NCI-H2107 (cell line): ENCODE results near the gene AGA.

ENCODE experiments used
- DNase-seq: peaks from one replicate; lab custom pipeline; 2025; lab: John Stamatoyannopoulos, UW

AGA gene

DNA sequence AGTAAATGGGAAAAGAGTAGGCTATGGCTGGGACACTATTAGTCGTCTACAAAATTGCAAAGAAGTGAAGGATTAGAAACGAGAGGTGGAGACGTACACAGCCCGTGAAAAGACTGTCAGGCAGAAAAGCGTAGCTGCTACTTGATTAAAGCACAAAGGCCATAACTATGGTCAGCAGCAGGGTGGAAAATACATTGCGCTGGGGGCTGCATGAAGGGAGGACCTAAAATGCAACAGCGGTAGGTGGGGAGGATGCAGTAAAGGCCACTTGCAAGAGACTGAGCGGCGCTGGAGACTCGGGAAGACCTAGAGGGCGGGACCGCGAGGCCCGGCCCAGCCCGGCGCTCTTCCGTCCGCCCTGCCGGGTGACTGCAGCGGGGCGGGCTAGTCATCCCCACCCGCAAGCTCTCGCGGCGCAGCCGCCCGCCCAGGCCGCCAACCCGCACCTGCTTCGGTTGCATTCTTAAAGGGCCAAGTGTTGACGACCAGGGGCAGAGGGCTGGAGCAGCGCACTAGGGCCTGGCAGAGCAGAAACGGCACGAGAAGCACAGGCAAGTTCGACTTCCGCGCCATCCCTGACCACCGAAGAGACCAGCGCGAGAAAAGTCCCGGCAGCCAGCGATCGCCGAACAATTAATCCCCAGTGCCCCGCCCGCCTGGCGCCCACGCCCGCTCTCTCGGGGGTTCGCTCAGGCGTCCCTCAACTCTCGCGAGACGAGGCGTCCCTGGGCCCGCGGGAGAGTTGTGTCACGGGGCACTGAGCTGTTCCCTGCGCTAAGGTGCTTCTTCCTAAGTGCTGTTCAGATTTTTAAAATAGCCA is at the start of gene AGA:
TSS of gene AGA (minus strand) at position 635 of the 820 bp plus-strand sequence. CDS start at position 573, 62 bp downstream.
- peak; percentile 88 for DNase-seq

DNA sequence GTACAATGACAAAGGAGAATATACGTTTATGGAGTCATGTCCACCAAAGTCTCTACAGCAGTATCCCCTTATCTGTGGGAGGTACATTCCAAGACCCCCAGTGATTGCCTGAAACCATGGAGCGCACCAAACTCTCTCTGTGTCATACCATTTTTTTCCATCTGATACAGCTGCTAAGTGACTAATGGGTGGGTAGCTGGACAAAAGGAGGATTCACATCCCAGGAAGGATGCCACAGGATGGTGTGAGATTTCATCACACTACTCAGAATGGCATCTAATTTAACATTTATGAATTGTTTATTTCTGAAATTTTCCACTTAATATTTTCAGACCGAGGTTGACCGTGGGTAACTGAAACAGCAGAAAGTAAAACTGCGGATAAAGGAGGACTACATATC is 49.8 kb upstream of the AGA start:
- DNase-seq = no peak

DNA sequence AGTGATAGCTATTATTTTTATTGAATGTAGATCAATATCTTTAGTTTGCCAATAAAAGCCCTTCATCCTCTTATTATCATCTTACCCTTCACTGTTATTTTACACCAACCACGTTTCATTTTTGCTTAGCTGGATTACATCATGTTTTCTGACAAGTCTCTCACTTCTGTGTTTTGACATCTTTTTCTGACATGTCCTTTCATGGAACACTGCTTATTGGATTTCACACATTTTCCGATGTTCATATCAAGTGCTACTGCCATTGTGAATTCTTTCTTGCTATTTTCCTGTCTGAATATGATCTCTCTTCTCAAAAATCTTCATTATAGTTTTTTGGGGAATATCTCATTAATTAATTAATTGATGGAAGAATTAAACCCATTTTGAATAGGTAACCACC is 48.5 kb upstream of the AGA start:
- no peak for DNase-seq

DNA sequence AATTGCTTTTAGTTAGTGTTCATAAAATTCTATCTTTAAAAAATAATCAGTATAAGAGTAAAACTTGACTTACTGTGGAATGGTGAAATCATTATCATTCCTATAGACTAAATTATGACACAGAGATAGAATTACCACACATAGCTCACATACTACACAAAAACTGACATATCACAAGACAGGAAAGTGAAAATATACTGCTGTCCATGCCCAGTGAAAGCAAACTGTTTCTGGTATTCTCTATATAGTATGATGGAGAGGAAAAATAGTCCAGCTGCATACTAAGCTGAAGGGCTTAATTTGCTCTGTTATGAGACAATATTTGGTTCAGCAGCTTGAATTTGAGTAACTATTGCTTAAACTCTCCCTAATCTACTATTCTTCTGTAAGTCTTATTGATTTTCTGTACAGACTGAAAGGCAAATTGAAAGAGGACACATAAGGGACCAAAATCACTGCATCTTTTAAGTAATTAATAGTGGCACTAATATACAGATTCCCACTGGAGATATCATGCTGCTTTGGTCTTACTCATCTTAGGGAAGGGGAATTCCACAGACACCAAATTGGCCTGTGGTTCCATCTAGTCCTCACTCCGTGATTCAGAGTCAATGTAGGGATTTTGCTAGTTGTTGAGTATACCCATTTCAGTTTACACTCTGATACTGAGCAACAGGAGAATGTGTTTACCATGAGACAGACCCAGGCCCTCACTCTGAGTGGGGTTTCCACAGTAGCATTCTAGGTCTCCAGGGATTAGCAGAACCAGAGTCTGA is 47.4 kb upstream of the AGA start:
- no peak for DNase-seq

DNA sequence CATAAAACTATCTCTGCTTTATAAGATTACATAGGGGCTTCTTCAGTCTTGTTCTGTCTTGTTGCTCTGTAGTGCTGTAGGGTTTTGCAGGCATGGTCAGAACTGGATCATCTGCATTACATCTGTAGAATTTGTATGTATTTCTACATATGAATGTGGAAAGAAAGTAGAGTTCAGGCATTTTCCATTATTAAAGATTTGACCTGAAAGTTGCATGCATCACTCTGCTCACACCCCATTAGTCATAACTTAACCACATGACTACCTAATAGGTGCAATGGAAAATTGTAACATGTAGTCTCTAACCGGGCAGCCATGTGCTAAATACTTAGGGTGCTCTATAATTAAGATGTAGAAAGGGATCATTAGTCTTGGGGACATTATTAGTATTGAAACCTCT is 45.7 kb upstream of the AGA start:
- no peak for DNase-seq

DNA sequence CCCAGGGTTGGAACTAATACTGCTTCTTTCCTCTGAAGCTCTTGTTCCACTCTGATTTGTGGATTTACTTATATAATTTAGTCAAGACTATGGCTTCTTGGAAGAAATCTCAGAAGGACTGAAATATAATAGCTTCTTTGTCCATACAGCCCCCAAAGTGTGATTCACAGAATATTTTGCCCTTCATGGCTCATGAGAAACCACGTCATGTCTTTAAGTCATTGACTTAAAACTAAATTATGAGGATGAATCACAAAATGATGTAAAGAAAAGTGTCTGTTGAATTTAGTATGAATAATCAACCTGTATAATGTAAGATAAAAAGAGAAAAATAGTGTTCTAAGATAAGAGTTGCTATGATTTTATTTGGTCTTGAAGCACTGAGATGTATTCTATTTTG is 43.3 kb upstream of the AGA start:
- DNase-seq = no peak

DNA sequence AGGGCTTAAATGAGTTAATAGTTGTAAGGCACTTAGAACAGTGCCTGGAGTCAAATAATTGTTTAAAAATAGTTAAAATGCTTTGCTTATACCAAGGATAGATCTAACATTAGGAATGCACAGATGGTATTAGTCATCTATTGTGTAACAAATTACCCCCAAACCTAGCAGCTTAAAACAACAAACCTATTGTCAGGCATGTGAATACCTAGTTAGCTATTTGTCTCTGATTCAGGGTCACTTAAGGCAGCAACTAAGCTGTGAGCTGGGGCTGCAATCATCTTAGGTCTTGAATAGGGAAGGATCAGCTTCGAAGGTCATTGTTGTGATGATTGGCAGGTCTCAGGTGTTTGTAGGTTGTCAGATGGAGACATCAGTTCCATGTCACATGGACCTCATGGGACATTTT is 42.4 kb upstream of the AGA start:
- DNase-seq = no peak

DNA sequence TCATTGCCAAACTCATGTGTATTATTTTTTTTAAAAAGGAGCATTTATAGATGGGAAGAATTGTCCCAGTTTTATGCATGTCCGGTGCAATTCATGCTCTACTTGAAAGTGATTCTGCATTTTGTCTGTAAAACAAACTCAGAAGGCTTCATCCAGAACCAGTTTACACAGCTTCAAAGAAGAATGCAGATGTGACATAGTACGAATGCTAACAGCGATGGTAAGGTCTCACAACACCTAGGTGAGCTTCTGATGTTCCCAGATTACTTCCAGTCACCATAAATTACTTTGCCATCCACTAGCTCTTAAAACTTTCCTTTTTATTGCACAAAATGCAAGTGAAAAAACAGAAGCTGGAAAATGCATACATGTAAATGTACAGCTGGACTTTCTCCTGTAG is 41.5 kb upstream of the AGA start:
- no peak for DNase-seq

DNA sequence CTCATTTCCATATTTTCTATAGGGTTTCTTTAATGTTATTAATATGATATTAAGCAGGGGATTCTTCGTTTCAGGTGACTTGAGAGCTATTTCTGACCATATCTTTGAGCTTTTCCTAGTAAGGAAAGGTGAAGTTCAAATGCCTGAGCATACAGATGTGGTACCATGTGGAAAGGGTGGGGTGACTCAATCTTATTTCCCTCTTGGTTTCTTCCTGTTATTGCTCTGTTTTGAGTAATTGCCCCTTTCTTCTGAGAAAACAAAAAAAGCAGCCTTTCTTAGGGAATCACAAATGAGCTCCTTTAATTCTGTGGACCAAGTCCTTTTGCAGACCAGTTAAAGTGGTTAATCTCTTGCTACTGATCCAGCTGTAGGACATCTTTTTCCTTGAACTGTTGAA is 41.0 kb upstream of the AGA start:
- no peak for DNase-seq

DNA sequence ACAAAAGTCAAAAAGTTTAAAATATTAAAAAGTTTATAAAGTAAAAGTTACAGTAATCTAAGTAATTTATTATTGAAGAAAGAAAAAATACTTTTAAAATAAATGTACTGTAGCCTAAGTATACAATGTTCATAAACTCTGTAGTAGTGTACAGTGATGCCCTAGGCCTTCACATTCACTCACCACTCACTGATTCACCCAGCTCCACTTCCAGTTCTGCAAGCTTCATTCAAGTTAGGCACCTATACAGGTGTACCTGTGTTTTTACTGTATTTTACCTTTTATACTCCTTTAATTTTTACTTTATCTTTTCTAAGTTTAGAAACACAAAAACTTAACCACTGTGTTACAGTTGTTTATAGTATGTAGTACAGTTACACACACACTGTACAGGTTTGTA is 40.1 kb upstream of the AGA start:
- no peak for DNase-seq

DNA sequence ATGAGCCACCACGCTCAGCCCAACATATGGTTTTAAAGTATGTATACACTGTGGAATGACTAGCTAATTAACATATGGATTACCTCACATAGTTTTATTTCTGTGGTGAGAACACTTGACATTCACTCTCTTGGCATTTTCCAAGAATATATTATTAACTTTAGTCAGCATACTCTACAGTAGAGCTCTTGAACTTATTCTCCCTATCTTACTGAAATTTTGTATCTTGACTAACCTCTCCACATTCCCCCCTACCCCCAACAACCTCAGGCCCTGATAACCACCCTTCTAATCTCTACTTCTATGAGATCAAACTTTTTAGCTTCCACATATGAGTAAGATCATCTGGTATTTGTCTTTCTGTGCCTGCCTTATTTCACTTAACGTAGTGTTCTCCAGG is 38.6 kb upstream of the AGA start:
- DNase-seq = no peak

DNA sequence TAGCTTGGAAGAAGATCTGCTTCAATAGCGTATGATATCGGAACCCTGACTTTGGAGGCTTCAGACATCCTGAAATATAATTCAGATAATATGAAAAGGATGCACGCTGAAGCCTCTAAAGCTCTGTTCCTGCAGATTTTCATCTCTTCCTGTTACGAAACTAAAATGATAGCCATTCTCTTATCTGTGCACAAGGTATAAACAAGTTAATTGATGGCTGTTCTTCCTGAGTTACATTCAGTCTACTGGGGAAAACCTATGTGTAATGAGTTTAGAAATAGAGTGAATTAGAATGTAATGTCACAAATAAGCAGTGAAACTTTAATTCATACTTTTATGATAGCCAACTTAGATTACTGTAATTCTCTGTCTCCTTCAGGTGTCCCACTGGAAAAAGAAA is 36.8 kb upstream of the AGA start:
- no peak for DNase-seq

DNA sequence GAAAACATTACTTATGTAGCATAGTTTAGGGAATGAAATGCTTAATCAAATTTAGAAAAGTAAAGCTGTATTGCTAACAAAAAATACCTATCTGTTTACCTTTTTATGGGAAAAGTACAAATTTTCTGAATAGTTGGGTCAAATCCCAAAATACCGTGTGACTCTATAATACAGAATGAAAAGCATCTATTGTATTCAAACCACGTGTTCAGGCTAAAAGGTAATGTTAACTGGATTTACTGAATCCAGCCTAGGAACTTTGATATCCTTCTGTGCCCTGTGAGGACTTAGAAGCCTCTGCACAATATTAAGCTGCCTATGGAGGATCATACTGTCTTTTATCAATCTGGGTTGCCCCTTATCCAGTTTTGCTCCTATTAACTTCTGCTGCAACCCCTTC is 36.3 kb upstream of the AGA start:
- no peak for DNase-seq

DNA sequence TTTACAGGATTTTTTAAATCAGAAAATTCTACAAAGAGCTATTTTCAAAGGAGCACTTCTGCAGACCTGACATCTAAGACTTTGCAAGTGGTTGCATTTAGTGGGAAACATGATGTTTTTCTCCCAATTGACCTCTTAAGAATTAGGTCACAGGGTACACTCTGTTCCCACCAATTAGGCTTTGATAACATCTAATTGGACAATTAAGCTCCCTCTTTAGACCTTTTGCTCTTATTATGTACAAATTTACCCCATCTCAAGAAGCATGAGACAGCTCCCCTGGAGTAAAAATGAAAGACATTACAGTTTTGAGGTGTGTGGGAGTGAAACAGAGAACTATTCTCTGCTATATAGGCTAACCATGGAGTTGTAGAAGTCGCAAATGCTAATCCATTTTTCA is 31.8 kb upstream of the AGA start:
- no peak for DNase-seq

DNA sequence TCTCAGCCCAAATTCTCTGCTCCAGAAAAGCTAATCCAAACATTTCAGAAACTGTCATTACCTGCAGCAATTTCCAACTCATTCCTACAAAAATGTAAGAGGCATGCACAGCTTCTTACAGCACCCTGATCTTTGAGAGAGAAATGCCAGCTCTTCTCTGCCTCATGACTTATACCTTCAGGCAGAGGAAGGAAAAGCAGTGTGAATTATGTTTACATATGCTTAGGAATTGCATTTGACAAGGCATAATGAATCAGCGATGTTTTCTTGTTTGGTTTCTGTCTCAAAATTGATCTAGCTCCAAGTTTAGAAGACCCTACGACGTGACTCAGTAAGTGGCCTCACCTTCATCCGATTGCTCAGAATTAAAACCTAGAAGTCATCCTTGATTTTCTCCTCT is 21.8 kb upstream of the AGA start:
- no peak for DNase-seq

DNA sequence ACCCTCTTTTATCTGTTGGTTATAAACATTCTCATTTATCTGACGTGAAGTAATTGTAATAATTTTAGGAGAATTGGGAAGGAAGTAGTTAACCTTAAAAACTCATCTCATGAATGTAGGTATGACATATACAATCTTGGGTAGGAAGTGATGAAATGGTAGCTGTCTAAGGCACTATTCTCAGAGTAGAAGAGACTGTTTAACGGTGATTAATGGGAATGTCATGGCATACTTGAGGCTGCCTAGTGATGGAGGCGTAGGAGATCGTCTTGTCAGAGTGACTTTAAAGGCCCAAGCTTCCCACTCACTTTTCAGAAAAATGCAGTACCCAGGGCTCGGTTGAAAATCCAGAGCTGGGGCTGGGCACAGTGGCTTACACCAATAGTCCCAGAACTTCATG is 19.4 kb upstream of the AGA start:
- no peak for DNase-seq

DNA sequence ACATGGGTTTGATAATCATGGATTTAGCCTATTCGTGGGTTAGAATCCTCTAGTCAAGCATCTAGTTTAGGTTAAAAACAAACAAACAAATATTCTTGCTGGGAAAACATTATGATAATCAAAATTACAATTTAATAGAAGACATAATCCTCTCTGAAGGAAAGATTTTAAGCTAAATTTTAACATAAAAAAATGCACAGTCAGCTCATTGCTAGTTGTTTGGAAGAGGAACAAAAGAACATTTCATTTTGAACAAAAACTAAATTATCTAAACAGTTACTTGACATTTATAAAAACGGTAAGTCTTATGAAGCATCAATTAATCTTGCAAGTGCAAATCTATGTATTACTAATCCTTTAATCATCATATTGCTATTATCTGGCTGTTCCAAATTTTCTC is 18.2 kb upstream of the AGA start:
- no peak for DNase-seq

DNA sequence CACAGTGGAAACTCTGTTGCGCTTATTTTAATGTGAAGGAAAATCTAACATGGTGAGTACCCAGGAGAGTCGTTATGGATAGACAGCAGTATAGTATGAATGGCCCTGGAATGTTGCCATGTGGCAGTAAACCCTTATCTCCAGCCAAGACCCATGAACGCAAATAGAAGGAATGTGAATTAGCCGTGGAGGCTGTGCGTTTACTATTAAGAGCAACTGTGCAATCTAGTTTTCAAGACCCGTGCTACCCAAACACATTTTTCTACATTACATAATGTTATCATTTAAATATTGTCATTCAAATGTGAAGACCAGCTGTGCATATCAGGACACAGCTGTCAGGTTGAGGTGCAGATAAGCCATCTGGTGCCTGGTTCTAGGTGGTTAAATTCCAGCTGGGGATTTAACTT is 13.3 kb upstream of the AGA start:
- DNase-seq = no peak

DNA sequence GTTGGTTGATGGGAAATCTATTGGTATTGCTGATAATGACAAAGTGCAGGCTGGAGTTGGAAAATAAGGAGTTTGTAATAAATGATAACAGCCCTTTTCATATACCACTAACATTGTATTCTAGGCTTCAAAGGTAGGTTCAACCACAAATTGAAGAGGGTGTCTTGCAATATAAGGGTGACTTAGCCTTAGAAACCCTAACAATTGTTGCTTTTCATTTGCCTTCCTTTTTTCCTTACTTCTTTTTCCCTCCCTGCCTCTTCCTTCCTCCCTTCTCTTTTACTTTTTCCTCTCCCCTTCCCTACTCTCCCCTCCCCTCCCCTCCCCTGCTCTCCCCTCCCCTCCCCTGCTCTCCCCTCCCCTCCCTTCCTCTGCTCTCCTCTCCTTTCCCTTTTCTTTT is 10.9 kb upstream of the AGA start:
- no peak for DNase-seq

DNA sequence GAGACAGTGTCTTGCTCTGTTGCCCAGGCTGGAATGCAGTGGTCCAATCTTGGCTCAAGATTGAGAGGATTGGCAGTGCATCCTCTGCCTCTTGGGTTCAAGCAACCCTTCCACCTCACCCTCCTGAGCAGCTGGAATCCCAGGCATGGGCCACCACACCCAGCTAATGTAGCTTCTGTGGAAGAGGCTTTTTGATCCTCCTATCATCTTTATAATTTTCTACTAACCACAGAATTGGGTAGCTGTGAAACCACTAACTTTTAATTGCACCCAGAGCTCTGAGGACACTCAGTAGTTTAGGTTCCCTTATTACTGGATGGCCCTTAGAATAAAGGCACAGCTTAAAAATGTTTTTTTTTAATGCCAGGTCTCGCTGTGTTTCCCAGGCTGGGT is 8.9 kb upstream of the AGA start:
- DNase-seq = no peak

DNA sequence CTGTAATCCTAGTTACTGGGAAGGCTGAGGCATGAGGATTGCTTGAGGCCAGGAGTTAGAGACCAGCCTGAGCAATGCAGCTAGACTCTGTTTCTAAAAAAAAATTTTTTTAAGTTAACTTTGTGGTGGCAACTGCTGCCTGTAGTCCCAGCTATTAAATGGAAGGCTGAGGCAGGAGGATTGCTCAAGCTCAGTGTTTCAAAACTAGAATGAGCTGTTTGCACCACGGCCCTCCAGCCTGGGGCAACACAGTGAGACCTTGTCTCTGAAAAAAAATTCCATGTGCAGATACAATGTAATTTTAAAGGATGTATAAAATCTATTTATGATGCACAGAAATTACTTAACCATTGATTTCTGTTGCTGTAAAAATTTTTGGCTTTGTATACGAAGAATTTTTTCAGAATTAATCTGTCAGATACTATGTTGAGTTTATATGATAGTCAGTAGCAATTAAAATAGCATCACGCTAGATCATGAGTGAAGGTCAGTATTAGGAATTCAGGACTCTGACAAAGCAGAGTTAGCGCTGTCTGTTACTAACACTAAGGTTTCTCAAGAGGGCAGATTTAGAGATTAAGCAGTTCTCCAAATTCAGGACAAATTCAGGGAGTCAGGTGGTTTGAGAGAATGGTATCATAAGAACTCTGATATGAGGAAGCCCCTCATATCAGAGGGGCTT is 8.3 kb upstream of the AGA start:
- no peak for DNase-seq

DNA sequence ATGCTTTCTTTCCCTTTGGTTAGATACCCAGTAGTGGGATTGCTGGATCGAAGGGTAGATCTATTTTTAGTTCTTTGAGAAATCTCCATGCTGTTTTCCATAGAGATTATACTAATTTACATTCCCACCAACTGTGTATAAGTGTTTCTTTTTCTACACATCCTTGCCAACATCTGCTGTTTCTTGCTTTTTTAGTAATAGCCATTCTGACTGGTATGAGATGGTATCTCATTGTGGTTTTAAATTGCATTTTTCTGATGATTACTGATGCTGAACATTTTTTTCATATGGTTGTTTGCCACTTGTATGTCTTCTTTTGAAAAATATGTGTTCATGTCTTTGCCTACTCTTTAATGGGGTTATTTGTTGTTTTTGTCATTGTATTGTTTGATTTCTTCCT is 6.6 kb upstream of the AGA start:
- DNase-seq = no peak

DNA sequence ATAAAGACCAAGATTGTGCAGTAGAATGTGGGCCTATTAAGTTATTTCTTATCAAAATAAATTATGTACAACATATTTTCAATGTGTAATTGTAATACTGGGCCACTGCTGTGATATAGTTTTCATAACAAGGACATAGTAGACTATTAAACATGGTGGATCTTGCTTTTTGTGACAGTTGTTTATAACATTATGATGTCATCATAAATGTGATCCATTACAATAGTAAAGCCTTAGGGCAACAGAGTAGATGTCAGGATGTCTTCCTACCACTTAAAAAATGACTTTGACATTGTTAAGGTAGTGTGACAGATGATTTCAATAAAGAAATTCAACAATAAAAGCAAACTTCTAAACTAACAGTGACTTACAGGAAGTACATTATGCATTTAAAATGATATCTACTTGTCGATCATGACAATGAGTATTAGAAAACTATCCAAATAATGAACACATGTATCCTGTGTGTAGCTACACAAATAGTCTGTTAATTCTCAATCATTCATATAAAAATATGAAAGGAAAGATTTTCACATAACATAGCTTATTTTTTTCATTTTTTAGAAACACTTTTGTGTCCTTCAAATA is 5.3 kb upstream of the AGA start:
- no peak for DNase-seq
